Osteocyte (in vitro differentiated cells): ENCODE measurements around the gene CNTNAP2. TPM values are rescaled to one million over a fixed set of nuclear protein-coding genes. Genes with fewer than 3 reads are reported as not detected.
A peak's percentile ranks its signal among the peaks of the same experiment; 100 is the strongest.

Experiments
- DNase-seq: peaks from one replicate; pipeline ENCODE4 v3.0.0; 2021; ENCODE audit warnings: mixed read lengths; ENCODE audit not compliant: unreplicated experiment; ENCODE audit errors: extremely low spot score
- H3K27ac Mint-ChIP-seq: one replicate; pipeline ENCODE4 v1.8.0; 2021; ENCODE audit warnings: mild to moderate bottlenecking, mixed read lengths; ENCODE audit not compliant: unreplicated experiment
- H3K27me3 Mint-ChIP-seq: one replicate; pipeline ENCODE4 v1.8.0; 2021; ENCODE audit warnings: mixed read lengths; ENCODE audit not compliant: unreplicated experiment
- H3K36me3 Mint-ChIP-seq: one replicate; pipeline ENCODE4 v1.8.0; 2021; ENCODE audit warnings: mixed read lengths; ENCODE audit not compliant: unreplicated experiment
- H3K4me1 Mint-ChIP-seq: one replicate; pipeline ENCODE4 v1.8.0; 2021; ENCODE audit warnings: mixed read lengths; ENCODE audit not compliant: unreplicated experiment
- H3K4me3 Mint-ChIP-seq: one replicate; pipeline ENCODE4 v1.8.0; 2021; ENCODE audit warnings: mild to moderate bottlenecking, moderate library complexity, mixed read lengths; ENCODE audit not compliant: unreplicated experiment
- H3K9me3 Mint-ChIP-seq: one replicate; pipeline ENCODE4 v1.8.0; 2021; ENCODE audit warnings: mixed read lengths; ENCODE audit not compliant: unreplicated experiment
- CTCF ChIP-seq: fragments of 200-600 bp; sonication (generic); IDR thresholded peaks from 2 replicates; pipeline ENCODE4 v1.5.0; 2021; ENCODE audit warnings: antibody characterized with exemption, mild to moderate bottlenecking, moderate library complexity
- total RNA-seq: library from RNA; stranded (reverse); gene quantifications from 2 replicates; pipeline ENCODE4 v1.2.1, GENCODE V29; 2021

The CNTNAP2 gene
- total RNA-seq, 1 donor from 2014 or later: 1.4 TPM

GRCh38 chr7:147492606-147493005 lies 1376.0 kb downstream of the CNTNAP2 start:
- no peak overlapping the region for H3K27ac Mint-ChIP-seq
- no peak overlapping the region for H3K4me3 Mint-ChIP-seq
- H3K36me3 Mint-ChIP-seq: no peaks in the 10 kb centered on the region
- DNase-seq: no peak
- H3K27me3 Mint-ChIP-seq: no peaks in the 10 kb centered on the region
- no peak for TF ChIP-seq CTCF
- peaks cover 7% of the 10 kb centered on the region for H3K4me1 Mint-ChIP-seq
- H3K9me3 Mint-ChIP-seq: peaks cover 5% of the 10 kb centered on the region

GRCh38 chr7:147496209-147496608 lies 1379.6 kb downstream of the CNTNAP2 start:
- Mint-ChIP-seq H3K36me3 (no peaks in the 10 kb centered on the region), H3K4me1 (peaks cover 7% of the 10 kb centered on the region), H3K4me3 (no peak overlapping the region), H3K9me3 (peaks cover 12% of the 10 kb centered on the region), H3K27me3 (no peaks in the 10 kb centered on the region), H3K27ac (no peak overlapping the region)
- DNase-seq: no peak
- no peak for TF ChIP-seq CTCF

- Mint-ChIP-seq H3K4me3 (no peak overlapping the region), H3K36me3 (no peaks in the 10 kb centered on the region), H3K9me3 (peaks cover 14% of the 10 kb centered on the region), H3K4me1 (peaks cover 7% of the 10 kb centered on the region), H3K27me3 (no peaks in the 10 kb centered on the region), H3K27ac (no peak overlapping the region)
- no peak for DNase-seq
- TF ChIP-seq CTCF: no peak
Observed at GRCh38 chr7:147497246-147497645, 1380.6 kb downstream of the CNTNAP2 start.

- no peak for TF ChIP-seq CTCF
- H3K9me3 Mint-ChIP-seq: peaks cover 14% of the 10 kb centered on the region
- no peak overlapping the region for H3K4me3 Mint-ChIP-seq
- no peaks in the 10 kb centered on the region for H3K27me3 Mint-ChIP-seq
- peaks cover 7% of the 10 kb centered on the region for H3K4me1 Mint-ChIP-seq
- no peak overlapping the region for H3K27ac Mint-ChIP-seq
- DNase-seq: no peak
- H3K36me3 Mint-ChIP-seq: no peaks in the 10 kb centered on the region
Observed at GRCh38 chr7:147498081-147498480, 1381.5 kb downstream of the CNTNAP2 start.

GRCh38 chr7:147509035-147509501 lies 1392.5 kb downstream of the CNTNAP2 start:
- no peak for DNase-seq
- H3K4me1 Mint-ChIP-seq: peaks cover 40% of the 10 kb centered on the region
- no peaks in the 10 kb centered on the region for H3K27me3 Mint-ChIP-seq
- TF ChIP-seq CTCF: no peak
- no peaks in the 10 kb centered on the region for H3K36me3 Mint-ChIP-seq
- H3K9me3 Mint-ChIP-seq: peaks cover 11% of the 10 kb centered on the region
- peak overlapping the region; percentile 21 for H3K4me3 Mint-ChIP-seq
- peak overlapping the region; percentile 88 for H3K27ac Mint-ChIP-seq
